Inferior parietal cortex (tissue), 1 donor: ENCODE measurements around the gene DPP6.

Experiments
- DNase-seq: peaks from one replicate; pipeline ENCODE4 v3.0.0-alpha.2; 2016; ENCODE audit errors: extremely low spot score

DPP6 gene

DNA sequence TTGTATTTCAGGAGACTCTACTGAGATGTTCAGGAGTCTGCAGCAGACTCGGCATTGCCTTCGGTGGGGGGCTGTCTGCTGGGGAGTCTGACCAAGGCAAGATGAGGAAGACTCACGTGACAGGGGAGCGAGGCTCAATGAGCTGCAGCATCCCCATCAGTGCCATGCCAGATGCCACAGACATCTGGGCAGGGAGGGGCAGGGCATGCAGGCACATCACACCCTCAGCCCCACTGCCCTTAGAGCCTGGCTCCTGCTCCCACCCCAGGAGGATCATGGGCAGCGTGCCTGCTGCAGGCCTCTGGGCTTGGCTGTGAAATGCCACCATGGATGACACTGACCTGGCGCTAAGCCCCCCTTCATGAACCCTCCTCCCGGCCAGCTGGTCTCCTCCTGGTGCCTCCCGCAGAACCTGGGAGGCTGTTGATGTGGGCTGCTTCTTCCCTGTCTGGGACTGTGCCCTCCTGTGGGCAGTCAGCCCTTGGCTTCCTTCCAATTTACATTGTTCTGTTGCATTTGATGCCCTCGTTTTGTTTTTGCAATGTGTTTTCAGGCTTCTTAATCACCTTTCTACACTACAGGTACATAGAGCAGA lies 715.7 kb downstream of the DPP6 start:
- DNase-seq: no peak

DNA sequence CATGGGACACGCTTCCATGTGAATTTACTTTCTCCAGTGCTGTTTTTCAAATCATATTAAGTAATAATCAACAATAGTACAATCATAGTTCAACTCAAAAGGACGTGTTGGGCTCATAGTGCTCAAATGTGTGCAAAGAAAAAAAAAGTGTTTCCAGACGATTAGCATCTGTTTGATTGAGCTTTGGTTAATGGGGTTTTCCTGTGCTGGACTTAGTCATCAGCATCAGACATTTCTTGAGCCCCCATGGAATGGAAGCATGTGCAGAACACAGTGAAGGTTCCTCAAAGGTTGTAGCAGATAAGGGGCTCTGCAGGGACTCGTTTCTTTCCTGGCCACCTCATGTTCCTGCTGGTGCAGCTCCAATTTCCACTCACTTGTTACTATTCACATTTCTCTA lies 716.8 kb downstream of the DPP6 start:
- DNase-seq: no peak

DNA sequence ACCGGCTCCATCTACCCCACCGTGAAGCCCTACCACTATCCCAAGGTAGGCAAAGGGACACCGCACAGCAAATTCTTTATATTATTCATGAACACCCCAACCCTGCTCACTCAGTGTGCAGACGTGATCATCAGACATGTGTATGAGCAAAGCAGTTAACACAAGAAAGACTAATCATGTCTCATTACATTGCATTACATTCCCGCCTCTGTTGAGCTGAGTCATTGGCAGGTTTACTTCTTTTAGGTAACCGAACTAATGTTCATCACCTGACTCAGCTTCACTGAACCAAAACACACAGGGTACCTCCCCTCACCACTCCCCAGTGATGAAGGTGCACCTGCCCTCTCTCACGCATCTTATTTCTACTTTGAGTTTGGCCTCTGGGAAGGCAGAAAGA lies 717.3 kb downstream of the DPP6 start:
- DNase-seq: no peak

DNA sequence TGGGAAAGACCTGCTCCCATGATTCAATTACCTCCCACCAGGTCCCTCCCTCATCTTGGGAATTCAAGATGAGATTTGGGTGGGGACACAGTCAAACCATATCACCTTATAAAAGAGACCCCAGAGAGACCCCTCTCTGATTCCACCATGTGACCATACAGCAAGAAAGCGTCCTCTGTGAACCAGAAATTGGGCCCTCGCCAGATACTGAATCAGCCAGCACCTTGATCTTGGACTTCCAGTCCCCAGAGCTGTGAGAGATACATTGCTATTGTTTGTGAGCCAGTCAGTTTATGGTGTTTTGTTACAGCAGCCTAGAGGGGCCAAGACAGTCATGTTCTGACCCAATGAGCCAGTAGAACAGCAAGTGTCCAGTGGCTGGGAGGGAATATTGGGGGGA lies 718.2 kb downstream of the DPP6 start:
- no peak for DNase-seq

- no peak for DNase-seq
These were observed 718.8 kb downstream of the DPP6 start for GRCh38 chr7:154770962-154771361.

GRCh38 chr7:154774303-154774969 lies 722.2 kb downstream of the DPP6 start:
- DNase-seq: no peak

GRCh38 chr7:154775681-154776080 lies 723.5 kb downstream of the DPP6 start:
- DNase-seq: no peak

DNA sequence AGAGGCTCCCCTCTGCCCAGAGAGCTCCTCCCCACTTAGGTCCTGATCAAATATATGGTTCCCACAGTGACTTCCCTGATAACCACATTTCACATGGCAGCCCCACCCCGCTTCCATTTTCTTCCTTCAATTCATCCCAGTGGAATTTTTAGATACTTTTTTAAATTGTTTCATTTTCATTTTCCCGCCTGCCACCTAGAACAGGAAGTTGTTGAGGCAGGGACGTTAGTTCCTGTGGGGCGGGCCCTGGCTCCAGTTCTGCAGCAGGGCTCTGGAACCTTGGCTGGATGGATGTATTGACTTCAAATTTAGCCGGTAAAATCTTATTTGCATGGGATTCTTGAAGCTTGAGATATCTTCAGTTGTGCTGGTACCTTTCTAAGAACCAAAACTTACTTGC lies 724.2 kb downstream of the DPP6 start:
- DNase-seq: no peak

DNA sequence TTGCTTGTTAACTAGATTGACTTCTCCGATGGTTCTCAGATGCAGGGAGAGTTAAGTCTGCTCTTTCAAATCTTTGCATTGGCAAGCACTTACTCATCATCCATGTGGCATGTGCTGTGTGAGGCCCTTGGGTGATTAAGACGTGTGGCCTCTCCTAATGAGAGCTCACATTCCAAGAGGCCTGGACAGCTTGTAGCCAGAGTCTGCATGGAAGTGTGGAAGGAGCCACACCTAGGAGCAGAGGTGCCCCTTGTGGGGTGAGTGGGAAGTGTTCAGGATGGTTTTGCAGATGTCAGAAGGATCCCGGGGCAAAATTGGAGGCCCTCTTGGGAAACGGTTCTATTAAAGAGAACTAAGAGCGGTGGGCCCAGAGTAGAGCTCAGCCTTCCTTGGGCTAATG lies 724.8 kb downstream of the DPP6 start:
- DNase-seq: no peak

DNA sequence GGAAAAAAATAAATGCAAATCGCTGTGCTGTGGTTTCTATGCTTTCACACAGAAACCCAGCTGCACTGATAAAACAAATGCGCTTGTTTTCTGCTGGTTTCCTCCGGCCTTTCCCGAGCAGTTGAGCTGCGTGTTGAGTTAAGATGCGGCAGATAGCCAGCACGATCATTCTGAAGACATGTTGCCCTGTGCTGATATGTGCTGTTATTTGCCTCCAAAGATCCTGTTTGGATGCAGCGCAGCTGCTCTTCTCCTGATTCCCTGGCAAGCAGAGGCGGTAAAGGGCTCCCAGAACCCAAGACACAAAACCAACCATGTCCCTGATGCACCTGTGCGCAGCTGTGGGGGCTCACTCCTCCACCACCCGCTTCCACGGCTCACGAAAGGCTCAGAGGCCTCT lies 725.3 kb downstream of the DPP6 start:
- DNase-seq: no peak

DNA sequence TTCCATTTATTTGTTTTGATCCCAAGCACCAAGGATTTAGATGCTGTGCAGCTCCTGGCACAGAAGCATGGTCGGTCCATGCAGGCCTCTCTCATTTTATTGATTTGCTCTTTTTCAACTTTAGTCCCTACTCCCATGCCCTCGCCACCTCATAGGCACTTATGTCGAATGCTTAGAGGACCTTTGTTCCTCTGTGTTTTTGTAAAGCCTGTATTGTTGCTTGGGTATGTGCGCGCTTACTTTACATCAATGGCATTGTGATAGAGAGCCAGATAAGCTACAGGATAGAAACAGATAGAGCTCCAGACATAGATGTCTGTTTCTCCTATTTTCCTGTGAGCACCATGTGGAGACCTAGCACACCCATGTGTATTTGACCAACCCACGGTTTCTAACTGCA lies 725.7 kb downstream of the DPP6 start:
- no peak for DNase-seq

- peak; percentile 81 for DNase-seq
These were observed 729.4 kb downstream of the DPP6 start for GRCh38 chr7:154781369-154782303.

DNA sequence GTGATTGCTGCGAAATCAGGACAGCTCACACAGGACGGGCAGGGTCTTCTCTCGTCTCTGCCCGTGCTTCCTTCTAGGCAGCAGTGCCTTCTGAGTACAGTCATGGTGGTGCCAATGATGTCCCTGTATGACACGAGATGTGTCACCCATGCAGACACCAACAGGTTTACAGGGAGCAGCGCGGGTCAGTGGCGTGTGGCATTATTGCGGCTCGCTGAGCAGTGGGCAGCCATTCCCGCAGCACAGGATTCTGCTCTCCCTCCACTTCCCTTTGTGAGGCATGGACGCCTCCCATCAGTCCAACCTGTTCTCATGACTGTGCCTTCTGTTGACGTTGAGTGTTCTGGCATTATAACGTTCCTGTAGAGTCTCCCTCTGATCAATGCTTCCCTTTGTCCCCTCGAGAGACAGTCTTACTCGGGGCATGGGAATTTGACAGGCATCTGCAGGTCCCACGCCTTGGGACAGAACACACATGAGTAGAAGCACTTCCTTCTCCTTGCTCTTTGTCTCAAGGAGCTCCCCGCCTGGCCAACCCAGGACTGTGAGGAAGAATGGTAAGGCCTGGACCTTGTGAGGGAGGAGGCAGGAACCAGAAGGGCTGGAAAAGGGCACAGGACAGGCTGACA lies 731.2 kb downstream of the DPP6 start:
- no peak for DNase-seq

GRCh38 chr7:154785898-154786297 lies 733.7 kb downstream of the DPP6 start:
- DNase-seq: no peak

DNA sequence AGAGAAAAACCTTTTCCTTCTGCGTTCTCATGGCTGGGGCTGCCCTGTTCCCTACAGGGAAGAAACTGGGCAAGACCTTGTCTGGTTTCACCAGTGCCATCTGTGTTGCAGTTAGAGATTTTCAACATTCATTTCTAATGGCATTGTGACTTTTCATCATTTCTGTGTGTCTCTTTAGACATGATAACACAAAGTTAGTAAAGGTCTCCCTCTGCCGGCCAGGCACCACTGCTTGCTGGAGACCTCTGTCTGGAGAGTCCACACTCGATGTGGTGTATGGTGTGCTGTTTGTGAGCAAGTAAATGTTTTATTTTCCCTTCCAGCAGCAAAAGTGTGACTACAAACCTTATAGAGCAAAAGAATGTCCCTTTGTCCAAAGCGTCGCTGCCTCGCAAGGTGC lies 737.2 kb downstream of the DPP6 start:
- DNase-seq: peak; percentile 87

DNA sequence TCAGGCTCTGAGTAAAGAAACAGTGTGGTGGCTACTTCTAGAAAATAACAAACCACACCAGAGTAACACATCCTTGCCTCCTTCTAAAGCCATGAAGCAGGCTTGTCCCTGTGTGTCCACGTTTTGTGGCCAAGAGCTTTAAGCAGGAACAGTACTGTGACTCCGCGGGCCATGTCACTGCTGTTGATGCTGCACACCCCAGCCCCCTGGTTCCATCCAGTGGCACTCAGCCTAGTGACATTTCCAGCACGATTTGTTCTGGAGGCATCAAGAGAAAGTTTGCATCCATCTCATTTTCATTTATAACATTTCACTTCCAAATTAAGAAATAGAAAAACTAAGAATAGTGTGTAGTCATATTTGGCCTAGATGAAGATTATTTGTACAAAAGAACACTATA lies 739.4 kb downstream of the DPP6 start:
- DNase-seq: no peak

DNA sequence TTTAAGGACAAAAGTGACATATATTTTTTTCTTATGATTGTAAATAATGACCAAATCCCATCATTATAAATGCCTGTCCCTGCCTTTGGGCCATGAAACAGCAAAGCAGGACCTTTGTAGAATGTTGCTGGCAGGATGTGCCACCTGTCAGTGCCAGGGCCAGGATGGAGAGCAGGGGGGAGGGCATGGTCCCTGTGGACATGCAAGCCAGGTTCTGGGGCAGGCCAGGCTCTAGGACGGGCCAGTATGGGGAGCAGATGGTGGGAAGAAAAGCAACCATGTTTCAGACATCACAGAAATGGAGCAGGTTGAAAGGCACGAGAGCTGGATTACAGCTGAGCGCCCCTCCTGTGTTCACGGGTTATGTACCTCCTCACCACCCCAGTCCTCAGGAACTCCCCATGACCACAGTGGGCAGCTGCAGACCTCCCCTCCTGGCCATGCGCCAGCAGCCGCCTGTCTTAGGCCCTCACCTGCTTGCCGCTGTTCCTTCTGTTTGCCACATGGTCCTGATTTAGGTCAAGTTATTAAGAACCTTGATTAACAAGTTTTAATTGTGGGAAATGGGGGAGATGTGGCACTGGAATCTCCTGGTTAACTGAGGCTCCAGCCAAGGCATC lies 740.3 kb downstream of the DPP6 start:
- DNase-seq: no peak

DNA sequence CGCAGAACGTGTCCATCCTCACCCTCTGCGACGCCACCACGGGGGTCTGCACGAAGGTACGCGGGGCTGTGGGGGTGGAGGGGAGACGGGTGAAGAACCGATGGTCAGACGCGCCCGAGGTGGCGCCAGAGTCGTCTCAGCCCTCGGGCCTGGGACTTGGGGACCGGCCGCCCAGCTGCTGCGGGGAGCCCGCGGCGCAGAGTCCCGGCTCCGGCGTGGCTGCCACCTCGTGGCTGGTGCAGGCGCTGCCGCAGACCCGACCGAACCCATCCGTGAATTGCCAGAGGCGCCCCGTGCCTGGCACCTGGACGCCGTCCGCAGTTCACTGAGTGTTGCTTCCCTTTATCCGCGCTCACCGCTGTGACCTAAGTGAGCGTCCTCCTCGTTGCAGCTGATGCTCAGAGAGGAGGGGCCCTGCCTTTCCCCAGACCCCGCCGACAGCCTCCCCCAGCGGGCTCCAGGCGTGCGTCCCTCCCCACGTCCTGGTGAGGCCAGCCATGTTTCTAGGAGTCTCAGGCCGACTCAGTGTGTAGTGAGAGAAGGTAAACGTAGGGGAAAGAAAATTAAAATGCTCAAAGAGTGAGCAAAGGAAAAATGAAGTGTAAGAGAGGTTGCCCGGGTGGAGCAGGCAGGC lies 742.1 kb downstream of the DPP6 start:
- DNase-seq: no peak

- DNase-seq: no peak
These were observed 742.8 kb downstream of the DPP6 start for GRCh38 chr7:154795014-154795413.

GRCh38 chr7:154795437-154795836 lies 743.2 kb downstream of the DPP6 start:
- DNase-seq: no peak

- DNase-seq: no peak
These were observed 752.3 kb downstream of the DPP6 start for GRCh38 chr7:154804449-154804848.
